Thymus (tissue), 11 donors: ENCODE measurements around the gene NUCKS1. TPM values are rescaled to one million over a fixed set of nuclear protein-coding genes. Genes with fewer than 3 reads are reported as not detected.

Experiments
- DNase-seq, 9 donors: peaks; one replicate each; pipeline ENCODE4 v3.0.0-alpha.2; 2013; ENCODE audit warnings: low spot score in 9 of 9, low read depth in 6 of 9, missing footprints in 1 of 9
- H3K27ac ChIP-seq, 2 donors: one replicate each; pipeline ENCODE4 v1.5.1; 2013; ENCODE audit warnings: control low read depth in 1 of 2, low read depth in 1 of 2, low read length in 1 of 2, mild to moderate bottlenecking in 1 of 2, moderate library complexity in 1 of 2
- H3K27me3 ChIP-seq, 2 donors: one replicate each; pipeline ENCODE4 v1.5.1; 2013; ENCODE audit warnings: low read length in 1 of 2; ENCODE audit not compliant: control insufficient read depth in 2 of 2, insufficient read depth in 1 of 2
- H3K36me3 ChIP-seq, 2 donors: one replicate each; pipeline ENCODE4 v1.5.1; 2013; ENCODE audit warnings: low read length in 1 of 2, mild to moderate bottlenecking in 1 of 2, moderate library complexity in 1 of 2; ENCODE audit not compliant: control insufficient read depth in 2 of 2, insufficient read depth in 2 of 2
- H3K4me1 ChIP-seq, 2 donors: one replicate each; pipeline ENCODE4 v1.5.1; 2013; ENCODE audit warnings: low read length in 2 of 2; ENCODE audit not compliant: control insufficient read depth in 2 of 2, insufficient read depth in 2 of 2
- H3K4me3 ChIP-seq, 2 donors: one replicate each; pipeline ENCODE4 v1.5.1; 2013; ENCODE audit warnings: low read length in 2 of 2, control low read depth in 1 of 2, mild to moderate bottlenecking in 1 of 2
- H3K9me3 ChIP-seq, 2 donors: one replicate each; pipeline ENCODE4 v1.5.1; 2013; ENCODE audit warnings: low read length in 1 of 2, mild to moderate bottlenecking in 1 of 2; ENCODE audit not compliant: control insufficient read depth in 2 of 2, insufficient read depth in 1 of 2
- WGBS: extraction: QIAGEN DNeasy Blood & Tissue Kit; methylation state at CpG from one replicate; pipeline ENCODE4 v1.1.7; 2013; 5-methylcytosine and 5-hydroxymethylcytosine counted together
- polyA plus RNA-seq: library from polyadenylated mRNA; stranded (reverse); fragments of 200-250 nt; gene quantifications from one replicate; pipeline ENCODE4 v1.2.3, GENCODE V29; 2013
- total RNA-seq: library from RNA; stranded (reverse); fragments of 120-200 nt; gene quantifications from one replicate; pipeline ENCODE4 v1.2.4, GENCODE V29; 2013
- donor health status: healthy.

NUCKS1 gene
- total and polyA plus RNA-seq, 2 donors = 71.8 to 149 TPM

GRCh38 chr1:205701420-205701819, 48.6 kb downstream of the NUCKS1 start:
- WGBS = 34% methylated on average over 2 of the region's 2 CpGs
- Histone ChIP-seq H3K36me3 (peaks cover 7 to 24% of the 10 kb centered on the region in 2 donors), H3K27ac (no peak overlapping the region), H3K4me3 (no peak overlapping the region), H3K9me3 (no peaks in the 10 kb centered on the region), H3K27me3 (no peaks in the 10 kb centered on the region), H3K4me1 (peaks cover 0 to 6% of the 10 kb centered on the region in 2 donors)
- no peak for DNase-seq

- DNase-seq = no peak
- peaks cover 0 to 6% of the 10 kb centered on the region in 2 donors for H3K4me1 ChIP-seq
- no peak overlapping the region for H3K27ac ChIP-seq
- no peak overlapping the region for H3K4me3 ChIP-seq
- 20% methylated on average over 2 of the region's 2 CpGs for WGBS
- H3K9me3 ChIP-seq = no peaks in the 10 kb centered on the region
- H3K27me3 ChIP-seq = no peaks in the 10 kb centered on the region
- peaks cover 7 to 24% of the 10 kb centered on the region in 2 donors for H3K36me3 ChIP-seq
These were observed 49.0 kb downstream of the NUCKS1 start for GRCh38 chr1:205700865-205701401.

- Histone ChIP-seq H3K9me3 (no peaks in the 10 kb centered on the region), H3K36me3 (peaks cover 7 to 13% of the 10 kb centered on the region in 2 donors), H3K4me3 (no peak overlapping the region), H3K27ac (no peak overlapping the region), H3K27me3 (no peaks in the 10 kb centered on the region), H3K4me1 (peaks cover 0 to 6% of the 10 kb centered on the region in 2 donors)
- no peak for DNase-seq
- 84% methylated on average over 4 of the region's 4 CpGs for WGBS
These were observed 50.6 kb downstream of the NUCKS1 start for GRCh38 chr1:205699416-205699815.

- Histone ChIP-seq H3K4me3 (no peak overlapping the region), H3K27me3 (no peaks in the 10 kb centered on the region), H3K36me3 (peaks cover 7 to 9% of the 10 kb centered on the region in 2 donors), H3K9me3 (no peaks in the 10 kb centered on the region), H3K27ac (no peak overlapping the region), H3K4me1 (peaks cover 0 to 6% of the 10 kb centered on the region in 2 donors)
- WGBS = 98% methylated on average over 4 of the region's 4 CpGs
- DNase-seq = no peak
These were observed 51.1 kb downstream of the NUCKS1 start for GRCh38 chr1:205698921-205699320.

GRCh38 chr1:205693421-205693991, 56.5 kb downstream of the NUCKS1 start:
- DNase-seq = no peak
- H3K36me3 ChIP-seq = no peaks in the 10 kb centered on the region
- WGBS = 51% methylated on average over 12 of the region's 12 CpGs
- peaks cover 0 to 8% of the 10 kb centered on the region in 2 donors for H3K4me1 ChIP-seq
- no peaks in the 10 kb centered on the region for H3K9me3 ChIP-seq
- H3K27ac ChIP-seq = no peak overlapping the region
- no peak overlapping the region for H3K4me3 ChIP-seq
- H3K27me3 ChIP-seq = no peaks in the 10 kb centered on the region

GRCh38 chr1:205692423-205692822, 57.6 kb downstream of the NUCKS1 start:
- H3K27ac ChIP-seq = no peak overlapping the region
- 46% methylated on average over 6 of the region's 6 CpGs for WGBS

GRCh38 chr1:205690122-205690756, 59.7 kb downstream of the NUCKS1 start:
- Histone ChIP-seq H3K36me3 (no peaks in the 10 kb centered on the region), H3K9me3 (no peaks in the 10 kb centered on the region), H3K27ac (no peak overlapping the region), H3K4me3 (no peak overlapping the region), H3K27me3 (no peaks in the 10 kb centered on the region), H3K4me1 (peaks cover 0 to 8% of the 10 kb centered on the region in 2 donors)
- 90% methylated on average over 8 of the region's 8 CpGs for WGBS
- DNase-seq = no peak

More at GRCh38 chr1:205692423-205692822, 57.6 kb downstream of the NUCKS1 start:
- Histone ChIP-seq H3K36me3 (no peaks in the 10 kb centered on the region), H3K9me3 (no peaks in the 10 kb centered on the region), H3K4me3 (no peak overlapping the region), H3K4me1 (peaks cover 0 to 8% of the 10 kb centered on the region in 2 donors), H3K27me3 (no peaks in the 10 kb centered on the region)
- DNase-seq = no peak

- Histone ChIP-seq H3K36me3 (no peaks in the 10 kb centered on the region), H3K9me3 (no peaks in the 10 kb centered on the region), H3K27me3 (no peaks in the 10 kb centered on the region), H3K4me3 (no peak overlapping the region), H3K4me1 (peaks cover 0 to 8% of the 10 kb centered on the region in 2 donors), H3K27ac (no peak overlapping the region)
- DNase-seq = no peak
- WGBS = 95% methylated on average over 5 of the region's 5 CpGs
These were observed 60.5 kb downstream of the NUCKS1 start for GRCh38 chr1:205689479-205689878.
